Neural cell (in vitro differentiated cells): ENCODE measurements around the gene POMT2. TPM values are rescaled to one million over a fixed set of nuclear protein-coding genes. Genes with fewer than 3 reads are reported as not detected.

ENCODE experiments used
- H2AFZ ChIP-seq: fragments of 200-600, 300-800 bp; sonication (generic), shearing (Covaris generic); 2 replicates; pipeline ENCODE4 v1.6.0; 2014; ENCODE audit warnings: low read depth, mild to moderate bottlenecking, antibody characterized with exemption, low read length, moderate library complexity
- H3F3A ChIP-seq: fragments of 200-600 bp; shearing (Covaris generic); 2 replicates; pipeline ENCODE4 v1.6.1; 2016; ENCODE audit warnings: mild to moderate bottlenecking, moderate library complexity, mixed read lengths, antibody characterized with exemption, low read length; ENCODE audit not compliant: insufficient read depth, poor library complexity, severe bottlenecking
- H3K27ac ChIP-seq: fragments of 200-600, 300-800 bp; sonication (generic), shearing (Covaris generic); 2 replicates; pipeline ENCODE4 v1.5.1; 2014; ENCODE audit warnings: mild to moderate bottlenecking, low read length, moderate library complexity
- H3K27me3 ChIP-seq: fragments of 300-800, 200-600 bp; sonication (generic), shearing (Covaris generic); 2 replicates; pipeline ENCODE4 v1.6.0; 2014; ENCODE audit warnings: mild to moderate bottlenecking, low read depth, low read length, moderate library complexity; ENCODE audit not compliant: insufficient read depth
- H3K36me3 ChIP-seq: fragments of 300-800, 200-600 bp; sonication (generic), shearing (Covaris generic); 2 replicates; pipeline ENCODE4 v1.5.1; 2014; ENCODE audit warnings: mild to moderate bottlenecking, antibody characterized with exemption, low read length, moderate library complexity; ENCODE audit not compliant: insufficient read depth
- H3K4me2 ChIP-seq: fragments of 300-800, 200-600 bp; sonication (generic), shearing (Covaris generic); 2 replicates; pipeline ENCODE4 v1.6.0; 2014; ENCODE audit warnings: mild to moderate bottlenecking, low read length
- H3K4me3 ChIP-seq: fragments of 300-800, 200-600 bp; sonication (generic), shearing (Covaris generic); 2 replicates; pipeline ENCODE4 v1.5.1; 2014; ENCODE audit warnings: mild to moderate bottlenecking, low read length, moderate library complexity
- H3K79me2 ChIP-seq: fragments of 200-600 bp; shearing (Covaris generic); replicated peaks from 2 replicates; pipeline ENCODE4 v1.6.0; 2014; ENCODE audit warnings: mild to moderate bottlenecking, low read length, moderate library complexity; ENCODE audit not compliant: insufficient read depth
- H3K9ac ChIP-seq: fragments of 300-800, 200-600 bp; sonication (generic), shearing (Covaris generic); 2 replicates; pipeline ENCODE4 v1.6.1; 2016; ENCODE audit warnings: mild to moderate bottlenecking, low read length, mixed read lengths
- H3K9me2 ChIP-seq: fragments of 200-600 bp; shearing (Covaris generic); 2 replicates; pipeline ENCODE4 v1.6.1; 2016; ENCODE audit warnings: mild to moderate bottlenecking, low read length, mixed read lengths; ENCODE audit not compliant: insufficient read depth
- H3K9me3 ChIP-seq: fragments of 200-600, 300-800 bp; sonication (generic), shearing (Covaris generic); 2 replicates; pipeline ENCODE4 v1.6.1; 2016; ENCODE audit warnings: mild to moderate bottlenecking, mixed run types, low read length, moderate library complexity, mixed read lengths
- H4K20me1 ChIP-seq: fragments of 200-600 bp; shearing (Covaris generic); 2 replicates; pipeline ENCODE4 v1.6.1; 2016; ENCODE audit warnings: mild to moderate bottlenecking, mixed run types; ENCODE audit not compliant: insufficient read depth
- EP300 ChIP-seq: fragments of 450-650 bp; conservative IDR thresholded peaks from 2 replicates; pipeline ENCODE4 v1.6.1; 2014; ENCODE audit warnings: antibody characterized with exemption, mild to moderate bottlenecking, moderate library complexity; ENCODE audit not compliant: poor library complexity, severe bottlenecking
- EZH2 ChIP-seq: fragments of 200-600, 300-800 bp; shearing (Covaris generic), sonication (generic); IDR thresholded peaks from 2 replicates; pipeline ENCODE4 v1.6.1; 2014; ENCODE audit warnings: antibody characterized with exemption, low read length, borderline replicate concordance, mild to moderate bottlenecking; ENCODE audit not compliant: insufficient read depth, poor library complexity, severe bottlenecking
- MXI1 ChIP-seq: fragments of 450-650 bp; conservative IDR thresholded peaks from 2 replicates; pipeline ENCODE4 v1.6.1; 2014; ENCODE audit warnings: antibody characterized with exemption, mild to moderate bottlenecking; ENCODE audit not compliant: poor library complexity, severe bottlenecking
- POLR2AphosphoS5 ChIP-seq: IDR thresholded peaks from 2 replicates; pipeline ENCODE4 v1.6.1; 2012
- RAD21 ChIP-seq: fragments of 450-650 bp; conservative IDR thresholded peaks from 2 replicates; pipeline ENCODE4 v1.6.1; 2014; ENCODE audit warnings: antibody characterized with exemption, mild to moderate bottlenecking, moderate library complexity
- SMC3 ChIP-seq: fragments of 450-650 bp; conservative IDR thresholded peaks from 2 replicates; pipeline ENCODE4 v1.6.1; 2014; ENCODE audit warnings: antibody characterized with exemption, mild to moderate bottlenecking, moderate library complexity; ENCODE audit not compliant: poor library complexity
- TAF1 ChIP-seq: IDR thresholded peaks from 2 replicates; pipeline ENCODE4 v1.6.1; 2012; ENCODE audit warnings: low read depth
- polyA plus RNA-seq: library from polyadenylated mRNA; depleted of rRNA; stranded (reverse); fragments of >200 nt; gene quantifications from 2 replicates; pipeline ENCODE4 v1.2.3, GENCODE V29; 2014
- TF ChIP-seq, protein P1 (sequence below): IDR thresholded peaks from 2 replicates; pipeline ENCODE4 v1.6.1; 2012; ENCODE audit warnings: borderline replicate concordance
- TF ChIP-seq, protein P2 (sequence below): fragments of 450-650 bp; IDR thresholded peaks from 2 replicates; pipeline ENCODE4 v1.5.1; 2014; ENCODE audit warnings: antibody characterized with exemption, mild to moderate bottlenecking, moderate library complexity; ENCODE audit not compliant: poor library complexity, severe bottlenecking

The POMT2 gene
- polyA plus RNA-seq, 1 donor from 2014 or later = 9.6 TPM

DNA sequence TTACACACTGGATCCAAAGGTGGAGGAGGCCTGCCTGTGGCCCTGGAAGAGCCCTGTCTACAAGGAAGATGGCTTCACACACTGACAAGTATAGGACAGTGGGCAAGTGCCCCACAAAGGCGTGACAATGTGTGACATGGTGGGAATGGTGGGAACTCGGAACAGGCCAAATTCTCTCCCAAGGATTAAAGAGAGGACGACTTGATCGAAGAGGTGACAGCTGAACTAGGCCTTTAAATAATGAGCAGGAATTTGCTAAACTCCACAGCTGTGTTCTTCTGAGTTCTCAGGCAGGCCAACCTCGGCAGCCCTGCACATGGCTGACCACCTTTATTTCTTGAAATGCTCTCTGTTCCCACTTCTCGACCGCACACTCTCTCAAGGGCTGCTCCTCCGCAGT lies 23.8 kb downstream of the POMT2 start:
- Histone ChIP-seq H3K36me3 (peaks cover 5% of the 10 kb centered on the region), H3K27ac (no peak overlapping the region), H3K4me3 (no peak overlapping the region), H3K9ac (no peak overlapping the region), H3F3A (no peaks in the 10 kb centered on the region), H3K27me3 (no peaks in the 10 kb centered on the region), H3K9me2 (no peaks in the 10 kb centered on the region), H3K9me3 (no peaks in the 10 kb centered on the region), H2AFZ (no peak overlapping the region), H4K20me1 (no peaks in the 10 kb centered on the region), H3K4me2 (no peak overlapping the region), H3K79me2 (no peaks in the 10 kb centered on the region)
- TF ChIP-seq RAD21 (no peak), MXI1 (no peak), TAF1 (no peak), SMC3 (no peak), POLR2AphosphoS5 (no peak), EZH2 (no peak), EP300 (no peak)
- TF ChIP-seq, protein P1, sequence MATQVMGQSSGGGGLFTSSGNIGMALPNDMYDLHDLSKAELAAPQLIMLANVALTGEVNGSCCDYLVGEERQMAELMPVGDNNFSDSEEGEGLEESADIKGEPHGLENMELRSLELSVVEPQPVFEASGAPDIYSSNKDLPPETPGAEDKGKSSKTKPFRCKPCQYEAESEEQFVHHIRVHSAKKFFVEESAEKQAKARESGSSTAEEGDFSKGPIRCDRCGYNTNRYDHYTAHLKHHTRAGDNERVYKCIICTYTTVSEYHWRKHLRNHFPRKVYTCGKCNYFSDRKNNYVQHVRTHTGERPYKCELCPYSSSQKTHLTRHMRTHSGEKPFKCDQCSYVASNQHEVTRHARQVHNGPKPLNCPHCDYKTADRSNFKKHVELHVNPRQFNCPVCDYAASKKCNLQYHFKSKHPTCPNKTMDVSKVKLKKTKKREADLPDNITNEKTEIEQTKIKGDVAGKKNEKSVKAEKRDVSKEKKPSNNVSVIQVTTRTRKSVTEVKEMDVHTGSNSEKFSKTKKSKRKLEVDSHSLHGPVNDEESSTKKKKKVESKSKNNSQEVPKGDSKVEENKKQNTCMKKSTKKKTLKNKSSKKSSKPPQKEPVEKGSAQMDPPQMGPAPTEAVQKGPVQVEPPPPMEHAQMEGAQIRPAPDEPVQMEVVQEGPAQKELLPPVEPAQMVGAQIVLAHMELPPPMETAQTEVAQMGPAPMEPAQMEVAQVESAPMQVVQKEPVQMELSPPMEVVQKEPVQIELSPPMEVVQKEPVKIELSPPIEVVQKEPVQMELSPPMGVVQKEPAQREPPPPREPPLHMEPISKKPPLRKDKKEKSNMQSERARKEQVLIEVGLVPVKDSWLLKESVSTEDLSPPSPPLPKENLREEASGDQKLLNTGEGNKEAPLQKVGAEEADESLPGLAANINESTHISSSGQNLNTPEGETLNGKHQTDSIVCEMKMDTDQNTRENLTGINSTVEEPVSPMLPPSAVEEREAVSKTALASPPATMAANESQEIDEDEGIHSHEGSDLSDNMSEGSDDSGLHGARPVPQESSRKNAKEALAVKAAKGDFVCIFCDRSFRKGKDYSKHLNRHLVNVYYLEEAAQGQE = no peak
- TF ChIP-seq, protein P2, sequence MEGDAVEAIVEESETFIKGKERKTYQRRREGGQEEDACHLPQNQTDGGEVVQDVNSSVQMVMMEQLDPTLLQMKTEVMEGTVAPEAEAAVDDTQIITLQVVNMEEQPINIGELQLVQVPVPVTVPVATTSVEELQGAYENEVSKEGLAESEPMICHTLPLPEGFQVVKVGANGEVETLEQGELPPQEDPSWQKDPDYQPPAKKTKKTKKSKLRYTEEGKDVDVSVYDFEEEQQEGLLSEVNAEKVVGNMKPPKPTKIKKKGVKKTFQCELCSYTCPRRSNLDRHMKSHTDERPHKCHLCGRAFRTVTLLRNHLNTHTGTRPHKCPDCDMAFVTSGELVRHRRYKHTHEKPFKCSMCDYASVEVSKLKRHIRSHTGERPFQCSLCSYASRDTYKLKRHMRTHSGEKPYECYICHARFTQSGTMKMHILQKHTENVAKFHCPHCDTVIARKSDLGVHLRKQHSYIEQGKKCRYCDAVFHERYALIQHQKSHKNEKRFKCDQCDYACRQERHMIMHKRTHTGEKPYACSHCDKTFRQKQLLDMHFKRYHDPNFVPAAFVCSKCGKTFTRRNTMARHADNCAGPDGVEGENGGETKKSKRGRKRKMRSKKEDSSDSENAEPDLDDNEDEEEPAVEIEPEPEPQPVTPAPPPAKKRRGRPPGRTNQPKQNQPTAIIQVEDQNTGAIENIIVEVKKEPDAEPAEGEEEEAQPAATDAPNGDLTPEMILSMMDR = no peak

DNA sequence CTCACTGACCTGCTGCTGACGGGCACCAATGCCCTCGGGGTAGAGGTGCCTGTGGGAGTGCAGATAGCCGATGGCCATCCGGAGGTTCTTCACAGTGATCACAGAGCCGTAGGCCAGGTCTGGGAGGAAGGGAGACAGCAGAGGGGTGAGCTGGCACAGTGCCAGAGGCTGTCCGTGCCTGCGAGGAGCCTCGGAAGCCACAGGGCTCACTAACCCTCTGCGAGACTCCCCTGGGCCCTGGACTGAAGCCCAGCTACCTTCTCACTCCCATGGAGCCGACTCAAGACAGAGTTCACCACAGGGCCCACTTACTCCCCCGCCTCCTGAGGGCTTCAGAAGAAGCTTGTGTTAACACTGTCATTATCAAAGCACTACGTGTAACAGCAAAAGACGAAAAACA lies 24.5 kb downstream of the POMT2 start:
- H3K79me2 ChIP-seq = no peaks in the 10 kb centered on the region
- H4K20me1 ChIP-seq = no peaks in the 10 kb centered on the region
- H3K36me3 ChIP-seq = peaks cover 5% of the 10 kb centered on the region
- no peaks in the 10 kb centered on the region for H3K27me3 ChIP-seq
- H3F3A ChIP-seq = no peaks in the 10 kb centered on the region
- H3K9ac ChIP-seq = no peak overlapping the region
- H3K9me3 ChIP-seq = no peaks in the 10 kb centered on the region
- no peak overlapping the region for H3K4me2 ChIP-seq
- H3K27ac ChIP-seq = no peak overlapping the region
- H2AFZ ChIP-seq = no peak overlapping the region
- no peaks in the 10 kb centered on the region for H3K9me2 ChIP-seq
- TF ChIP-seq, protein P1 = no peak
- TF ChIP-seq EP300 (no peak), MXI1 (no peak), TAF1 (no peak), RAD21 (no peak)
- no peak overlapping the region for H3K4me3 ChIP-seq
